GM18858 (cell line): ENCODE results near the gene RFWD3.
"Not testable (repeated sequence)": the region's sequence is repeated elsewhere in the genome, so short reads cannot be mapped to it uniquely, and the experiment has no call there.

Experiments
- ATAC-seq: cut with Tn5 transposase; IDR thresholded peaks from one replicate; pipeline ENCODE4 v1.9.1; 2021; ENCODE audit not compliant: unreplicated experiment

The RFWD3 gene

GRCh38 chr16:74667255-74667700 is 601 bp upstream of the RFWD3 start:
- ATAC-seq, result no peak

GRCh38 chr16:74666010-74666421 is 661 bp downstream of the RFWD3 start:
- ATAC-seq, result no peak

- ATAC-seq, result no peak
Measured at GRCh38 chr16:74661064-74661463, 5.6 kb downstream of the RFWD3 start.

- ATAC-seq, result no peak
Measured at GRCh38 chr16:74660383-74660782, 6.3 kb downstream of the RFWD3 start.

- ATAC-seq, result no peak
Measured at GRCh38 chr16:74659041-74659440, 7.6 kb downstream of the RFWD3 start.

- no peak for ATAC-seq
Measured at GRCh38 chr16:74657870-74658642, 8.6 kb downstream of the RFWD3 start.

GRCh38 chr16:74654536-74655050 is 12.1 kb downstream of the RFWD3 start:
- no peak for ATAC-seq

- not testable (repeated sequence) for ATAC-seq
Measured at GRCh38 chr16:74652883-74653282, 13.8 kb downstream of the RFWD3 start.

GRCh38 chr16:74652249-74652648 is 14.4 kb downstream of the RFWD3 start:
- ATAC-seq, result no peak

- no peak for ATAC-seq
Measured at GRCh38 chr16:74651841-74652240, 14.8 kb downstream of the RFWD3 start.

GRCh38 chr16:74650966-74651567 is 15.6 kb downstream of the RFWD3 start:
- ATAC-seq, result no peak

- no peak for ATAC-seq
Measured at GRCh38 chr16:74649839-74650504, 16.7 kb downstream of the RFWD3 start.

- no peak for ATAC-seq
Measured at GRCh38 chr16:74641969-74642368, 24.7 kb downstream of the RFWD3 start.

GRCh38 chr16:74637742-74638453 is 28.8 kb downstream of the RFWD3 start:
- ATAC-seq, result no peak

- ATAC-seq, result no peak
Measured at GRCh38 chr16:74635303-74635702, 31.4 kb downstream of the RFWD3 start.

- ATAC-seq, result no peak
Measured at GRCh38 chr16:74633686-74634085, 33.0 kb downstream of the RFWD3 start.

GRCh38 chr16:74627506-74628220 is 39.0 kb downstream of the RFWD3 start:
- no peak for ATAC-seq

GRCh38 chr16:74626741-74627416 is 39.8 kb downstream of the RFWD3 start:
- ATAC-seq, result no peak

GRCh38 chr16:74625500-74626350 is 41.0 kb downstream of the RFWD3 start:
- ATAC-seq, result no peak
